CD4-positive, alpha-beta T cell treated with Interleukin-15 for 1 hour (primary cell): ENCODE data around the gene TRA2A.
"Not testable (repeated sequence)": the region's sequence is repeated elsewhere in the genome, so short reads cannot be mapped to it uniquely, and the experiment has no call there.

ENCODE experiments used
- DNase-seq: peaks from one replicate; pipeline ENCODE4 v3.0.0-alpha.2; 2020

Gene TRA2A

GRCh38 chr7:23531794-23532489, at the start of gene TRA2A:
TSS of gene TRA2A (minus strand) at chr7:23531981. CDS start at chr7:23531824, 157 bp downstream.
- peak; percentile 95 for DNase-seq

DNA sequence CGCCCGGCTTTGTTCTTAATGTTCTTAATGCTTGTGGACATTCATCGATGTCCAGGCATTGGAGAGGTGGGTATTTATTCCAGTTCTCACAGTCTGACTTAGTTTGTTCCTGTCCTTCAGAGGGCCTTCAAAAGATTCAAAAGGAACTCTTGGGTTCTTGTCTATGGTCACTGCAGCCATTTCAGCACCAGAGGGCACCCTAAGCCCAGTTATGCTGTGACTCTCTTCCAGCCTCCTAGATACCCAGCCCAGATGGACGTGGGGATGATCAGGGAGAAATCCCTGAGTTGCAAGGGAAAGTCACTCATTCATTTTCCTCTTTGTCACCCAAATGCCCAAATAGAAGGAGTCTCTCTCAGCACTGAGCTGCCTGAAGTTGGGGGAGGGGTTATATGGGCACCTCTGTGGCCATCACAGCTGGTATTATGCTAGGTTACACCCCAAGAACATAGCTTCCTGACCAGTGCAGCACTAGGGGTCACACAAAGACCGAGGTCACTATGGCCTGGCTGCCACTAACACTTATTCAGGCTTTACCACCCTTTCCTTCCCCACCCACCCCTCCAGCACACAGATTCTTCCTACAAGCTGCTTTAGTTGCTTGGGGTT, 38.9 kb upstream of the TRA2A start:
- peak; percentile 67 for DNase-seq

- no peak for DNase-seq
These were observed 26.5 kb upstream of the TRA2A start for GRCh38 chr7:23558303-23558702.

- no peak for DNase-seq
These were observed 15.9 kb upstream of the TRA2A start for GRCh38 chr7:23547662-23548061.

GRCh38 chr7:23546897-23547572, 15.3 kb upstream of the TRA2A start:
- DNase-seq, result peak; percentile 83

DNA sequence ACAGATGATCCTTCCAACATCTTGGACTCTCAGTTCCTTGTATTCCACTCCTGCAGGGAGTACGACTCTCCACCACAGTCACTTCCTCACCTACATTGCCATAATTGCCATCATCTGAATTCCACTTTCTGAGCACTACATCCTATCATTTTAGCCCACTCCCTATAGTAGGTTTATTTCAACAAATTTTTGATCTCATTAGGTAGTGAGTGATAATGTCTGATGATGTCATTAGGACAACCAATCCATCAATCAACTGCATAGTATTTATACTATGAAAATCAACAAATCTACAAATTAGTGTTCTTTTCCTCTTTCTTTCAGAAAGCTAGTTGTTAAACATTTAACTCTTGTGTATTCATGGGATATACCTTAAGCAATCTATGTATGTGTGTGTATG, 13.7 kb upstream of the TRA2A start:
- no peak for DNase-seq

- no peak for DNase-seq
These were observed 13.2 kb upstream of the TRA2A start for GRCh38 chr7:23544913-23545354.

DNA sequence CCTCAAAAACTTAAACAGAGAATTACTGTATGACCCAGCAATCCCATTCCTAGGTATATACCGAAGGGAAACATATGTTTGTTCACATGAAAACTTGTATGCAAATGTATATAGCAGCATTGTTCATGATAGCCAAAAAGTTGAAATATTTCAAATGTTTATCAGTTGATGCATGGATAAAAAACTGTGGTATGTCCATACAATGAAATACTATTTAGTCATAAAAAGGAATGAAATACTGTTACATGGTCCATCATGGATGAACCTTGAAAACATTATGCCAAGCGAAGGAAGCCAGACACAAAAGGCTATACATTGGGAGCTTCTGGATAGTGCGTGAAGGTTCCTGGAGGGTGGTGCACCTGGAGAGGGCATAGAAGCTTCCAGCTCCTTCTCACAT, 11.0 kb upstream of the TRA2A start:
- no peak for DNase-seq

DNA sequence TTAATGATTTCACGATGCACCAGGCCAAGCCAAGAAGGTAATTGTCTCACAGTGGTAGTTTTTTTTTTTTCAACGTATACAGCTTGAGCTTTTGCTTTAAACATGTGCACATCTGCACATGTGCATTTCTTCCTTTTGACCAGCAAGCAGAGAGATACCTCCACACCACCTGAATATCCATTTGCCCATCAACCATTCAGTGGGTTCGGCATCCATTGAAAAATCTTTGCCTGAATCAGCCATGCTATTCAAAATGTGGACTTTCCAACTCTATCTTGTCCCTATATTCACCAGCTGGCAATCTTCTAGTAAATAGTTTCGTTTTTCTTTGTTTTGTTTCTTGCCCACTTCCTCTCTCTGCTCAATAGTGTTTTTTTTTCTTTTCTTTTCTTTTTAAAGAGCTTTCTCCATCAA, 7.7 kb upstream of the TRA2A start:
- DNase-seq, result no peak

GRCh38 chr7:23538301-23538700, 6.5 kb upstream of the TRA2A start:
- no peak for DNase-seq

DNA sequence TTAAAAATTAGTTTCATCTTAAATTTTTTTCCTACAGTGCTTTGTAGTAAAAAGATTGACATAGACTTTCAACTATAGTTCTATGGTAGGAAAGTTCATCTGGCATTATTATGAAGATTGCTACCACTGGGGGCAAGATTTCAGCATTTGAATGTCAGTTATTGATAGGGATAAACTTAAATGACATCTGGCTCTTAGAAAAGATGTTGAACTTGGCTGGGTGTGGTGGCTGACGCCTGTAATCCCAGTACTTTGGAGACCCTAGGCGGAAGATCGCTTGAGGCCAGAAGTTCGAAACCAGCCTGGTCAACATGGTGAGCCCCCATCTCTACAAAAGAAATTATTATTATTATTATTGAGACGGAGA, 1.4 kb upstream of the TRA2A start:
- DNase-seq, result no peak

- no peak for DNase-seq
These were observed 883 bp upstream of the TRA2A start for GRCh38 chr7:23532490-23533237.

DNA sequence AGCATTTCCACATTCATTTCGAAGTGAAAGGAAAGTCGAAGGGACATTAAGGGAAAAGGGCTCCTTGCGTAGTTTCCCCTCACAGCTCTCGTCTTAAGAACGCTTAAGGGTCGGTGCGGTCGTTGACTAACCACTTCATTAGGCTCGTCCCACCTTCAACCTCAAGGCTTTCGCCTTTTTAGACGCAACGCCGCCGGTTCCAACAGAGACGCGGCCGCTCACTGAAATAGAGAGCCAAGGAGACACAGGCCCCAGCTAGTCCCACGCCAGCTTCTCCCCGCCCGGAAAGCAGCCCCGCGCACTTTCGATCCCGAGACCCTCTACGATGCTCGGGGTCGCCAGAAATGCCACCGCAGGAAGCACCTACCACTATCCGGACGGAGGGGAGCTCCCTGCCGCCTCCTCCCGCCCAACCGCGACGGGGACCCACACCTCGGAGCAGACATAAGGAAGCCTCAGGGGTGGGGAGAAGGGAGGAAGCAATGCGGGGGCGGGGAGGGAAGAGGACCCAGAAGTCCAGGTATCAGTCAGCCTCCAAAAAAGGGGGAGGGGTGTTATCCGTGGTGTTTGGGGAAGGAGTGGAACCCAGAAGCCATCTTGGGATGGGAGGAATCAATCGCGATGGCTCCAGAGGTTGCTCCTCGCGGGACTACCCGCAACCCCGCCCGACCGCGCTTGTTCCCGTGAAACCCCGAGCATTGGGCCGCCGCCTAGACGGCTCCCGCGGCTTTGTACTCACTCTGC, 559 bp downstream of the TRA2A start:
- peak; percentile 46 for DNase-seq

DNA sequence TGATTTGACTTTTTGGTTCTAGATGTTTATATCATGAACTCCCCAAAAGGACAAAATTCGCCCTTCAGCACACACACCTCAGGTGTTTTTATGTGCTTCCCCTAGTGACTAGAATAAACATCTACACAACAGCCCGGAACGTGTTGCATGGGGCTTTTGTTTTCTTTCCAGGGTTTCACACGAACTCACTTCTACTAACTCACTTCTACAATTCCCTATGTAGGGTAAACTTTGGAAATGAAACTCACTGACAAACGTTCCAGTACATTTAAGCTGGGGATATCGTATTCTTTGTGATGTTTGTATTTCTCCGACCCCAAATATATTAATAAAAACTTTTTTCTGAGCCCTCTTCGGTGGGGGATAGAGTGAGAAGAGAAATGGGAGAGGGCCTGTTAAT, 1.4 kb downstream of the TRA2A start:
- DNase-seq, result peak; percentile 65

DNA sequence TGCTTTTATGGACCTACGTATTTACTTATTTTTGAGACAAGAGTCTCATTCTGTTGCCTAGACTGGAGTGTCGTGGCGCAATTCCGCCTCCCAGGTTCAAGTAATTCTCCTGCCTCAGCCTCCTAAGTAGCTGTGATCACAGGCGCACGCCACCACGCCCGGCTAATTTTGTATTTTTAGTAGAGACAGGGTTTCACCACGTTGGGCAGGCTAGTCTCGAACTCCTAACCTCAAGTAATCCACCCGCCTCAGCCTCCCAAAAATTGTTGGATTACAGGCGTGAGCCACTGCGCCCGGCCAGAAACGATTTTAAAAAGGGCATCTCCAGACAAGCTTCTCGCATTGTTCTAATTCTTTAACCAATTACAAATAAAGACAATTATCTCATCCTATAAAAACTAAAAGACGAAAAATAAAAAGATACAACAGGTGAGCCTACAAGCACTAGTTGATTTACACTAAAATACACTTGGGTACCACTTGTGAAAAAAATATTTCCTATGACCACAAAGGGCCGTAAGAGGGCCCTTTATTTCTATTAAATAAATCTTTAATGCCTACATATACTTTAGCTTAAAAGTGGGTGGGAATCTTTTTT, 2.4 kb downstream of the TRA2A start:
- no peak for DNase-seq

DNA sequence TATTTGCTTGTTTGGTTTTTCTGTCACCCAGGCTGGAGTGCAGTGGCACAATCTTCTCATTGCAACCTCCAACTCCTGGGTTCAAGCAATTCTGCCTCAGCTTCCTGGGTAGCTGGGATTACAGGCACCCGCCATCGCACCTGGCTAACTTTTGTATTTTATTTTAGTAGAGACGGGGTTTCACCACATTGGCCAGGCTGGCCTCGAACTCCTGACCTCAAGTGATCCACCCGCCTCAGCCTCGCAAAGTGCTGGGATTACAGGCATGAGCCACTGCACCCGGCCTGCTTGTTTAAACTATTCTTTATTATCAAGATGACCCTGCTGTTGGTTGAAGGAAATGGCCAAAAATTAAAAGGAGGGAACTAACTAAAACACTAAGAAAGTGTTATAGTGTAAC, 6.2 kb downstream of the TRA2A start:
- DNase-seq, result not testable (repeated sequence)

GRCh38 chr7:23524473-23524872, 7.3 kb downstream of the TRA2A start:
- DNase-seq, result no peak

- DNase-seq, result no peak
These were observed 8.2 kb downstream of the TRA2A start for GRCh38 chr7:23523486-23524075.

GRCh38 chr7:23520582-23520981, 11.2 kb downstream of the TRA2A start:
- no peak for DNase-seq

DNA sequence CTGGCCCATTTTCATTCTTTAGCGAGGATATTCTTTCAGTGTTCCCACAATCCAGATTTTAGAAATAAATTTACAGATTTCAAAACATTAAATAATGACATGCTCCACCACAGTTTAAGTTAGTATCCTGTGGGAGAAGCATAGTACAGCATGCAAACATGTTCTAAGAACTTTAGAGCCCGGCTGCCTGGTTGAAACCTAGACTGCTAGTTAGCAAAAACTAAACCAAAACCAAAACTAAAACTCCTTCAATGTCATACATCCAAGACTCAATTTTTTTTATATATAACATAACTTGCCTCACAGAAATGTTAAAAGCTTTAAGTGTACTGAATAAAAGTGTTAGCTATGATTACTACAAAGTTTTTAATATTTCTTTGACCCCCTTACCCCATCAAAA, 17.0 kb downstream of the TRA2A start:
- DNase-seq, result no peak

DNA sequence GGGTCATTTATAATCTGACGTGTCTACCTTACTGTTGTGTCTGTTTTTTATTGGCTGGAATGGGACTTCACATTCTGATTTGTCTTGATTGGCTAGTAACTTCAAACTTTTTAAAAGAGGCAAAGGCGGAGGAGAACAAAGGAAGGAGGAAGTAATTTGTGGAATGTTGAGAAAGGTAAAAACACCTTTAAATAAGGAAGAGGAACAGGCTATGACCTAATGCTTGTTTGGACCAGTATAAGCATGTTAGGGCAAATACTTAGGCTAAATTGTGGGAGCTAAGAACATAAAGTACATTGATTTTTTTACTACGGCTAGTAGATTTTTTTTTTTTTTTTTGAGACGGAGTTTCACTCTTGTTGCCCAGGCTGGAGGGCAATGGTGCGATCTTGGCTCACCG, 18.0 kb downstream of the TRA2A start:
- DNase-seq, result not testable (repeated sequence)

- DNase-seq, result no peak
These were observed 37.8 kb downstream of the TRA2A start for GRCh38 chr7:23494009-23494408.
